ENCODE data around the gene ERC2. TPM values are rescaled to one million over a fixed set of nuclear protein-coding genes. Genes with fewer than 3 reads are reported as not detected.

Gene ERC2
- total and polyA plus RNA-seq, 2 of the 8 experiments (the other 6 are each of a cell fraction or from before 2014, with no cell fraction given) = 16.4 to 22.8 TPM

DNA sequence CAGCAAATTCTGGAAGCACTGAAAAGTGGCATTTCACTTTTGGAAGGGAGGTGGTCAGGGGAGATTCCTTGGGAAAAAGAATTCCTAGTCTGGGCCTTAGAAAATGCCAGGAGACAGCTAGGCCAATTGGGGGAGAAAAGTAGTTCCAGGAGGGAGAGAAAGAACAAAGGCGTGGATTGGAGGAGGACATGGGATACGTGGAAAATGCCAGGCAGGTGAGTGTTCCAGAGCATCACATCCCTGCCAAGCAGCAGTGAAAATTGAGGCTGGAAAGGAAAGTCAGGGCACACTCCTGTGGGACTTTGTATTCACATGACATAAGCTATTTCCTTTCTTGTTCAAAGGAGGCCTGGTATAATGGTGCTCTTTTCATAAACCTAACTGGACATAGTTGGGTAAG is 846.6 kb downstream of the ERC2 start:
- Histone ChIP-seq H2AK5ac (ENCODE audit: low read depth, low read length) (no peak overlapping the region), H3K9ac (replicated peaks in 1 of 4; ENCODE audit: extremely low read depth in 1 of 4, low read depth in 3 of 4, low read length in 3 of 4) (no peak overlapping the region), H3K56ac (replicated peaks; ENCODE audit: insufficient read length, low read depth, low read length) (no peak overlapping the region), H3K27me3 (replicated peaks in 1 of 4; ENCODE audit: control insufficient read depth in 3 of 4, extremely low read depth in 1 of 4, insufficient read depth in 3 of 4, low read length in 3 of 4) (no peaks in the 10 kb centered on the region), H2AFZ (ENCODE audit: low read length) (no peak overlapping the region), H2BK5ac (ENCODE audit: low read depth, low read length) (no peak overlapping the region), H3K79me2 (ENCODE audit: control insufficient read depth in 1 of 2, insufficient read depth in 2 of 2, low read length in 2 of 2) (no peaks in the 10 kb centered on the region), H3K79me1 (ENCODE audit: low read depth, low read length) (no peaks in the 10 kb centered on the region), H2BK20ac (ENCODE audit: low read length) (no peak overlapping the region), H4K8ac (ENCODE audit: extremely low read depth, insufficient read depth, low read length) (no peak overlapping the region), H3K18ac (ENCODE audit: extremely low read depth, low read length) (no peak overlapping the region), H3K4me3 (ENCODE audit: extremely low read depth in 1 of 4, insufficient read depth in 2 of 4, low read depth in 3 of 4, low read length in 4 of 4) (no peak overlapping the region), H2BK15ac (ENCODE audit: low read length) (0 out of 2 replicates have a peak overlapping the region, but pooled peaks have one; percentile 25), H3K4me2 (ENCODE audit: insufficient read depth in 1 of 2, low read depth in 2 of 2, low read length in 2 of 2) (no peak overlapping the region), H3K23me2 (ENCODE audit: low read depth, low read length) (no peaks in the 10 kb centered on the region), H3K14ac (ENCODE audit: insufficient read length) (no peak overlapping the region), H3K9me3 (ENCODE audit: insufficient read depth in 2 of 2, low read depth in 1 of 2, low read length in 1 of 2) (no peaks in the 10 kb centered on the region), H3K27ac (ENCODE audit: low read depth, low read length) (no peak overlapping the region), H2BK120ac (replicated peaks; ENCODE audit: low read depth, low read length) (no peak overlapping the region), H4K5ac (ENCODE audit: insufficient read length, low read depth, low read length) (no peak overlapping the region), H4K91ac (replicated peaks; ENCODE audit: insufficient read length, low read length) (no peak overlapping the region), H4K20me1 (replicated peaks in 1 of 2; ENCODE audit: control insufficient read depth in 1 of 2, insufficient read depth in 2 of 2, low read length in 2 of 2) (no peaks in the 10 kb centered on the region), H3K36me3 (ENCODE audit: control insufficient read depth in 2 of 4, insufficient read depth in 4 of 4, low read length in 3 of 4) (no peaks in the 10 kb centered on the region), H3K23ac (ENCODE audit: insufficient read length) (no peak overlapping the region), H3K4ac (replicated peaks; ENCODE audit: insufficient read length, low read depth, low read length) (no peak overlapping the region), H2BK12ac (ENCODE audit: low read depth, low read length) (0 out of 2 replicates have a peak overlapping the region, but pooled peaks have one; percentile 30), H3K4me1 (replicated peaks in 1 of 4; ENCODE audit: control insufficient read depth in 3 of 4, insufficient read depth in 4 of 4, low read length in 3 of 4) (peaks cover 0 to 12% (median 5%) of the 10 kb centered on the region in 4 experiments; a peak in 3 of 7 replicates)
- ChIA-PET POLR2A (ENCODE audit: partially characterized antibody) (no interaction called here), CTCF (ENCODE audit: partially characterized antibody) (interaction anchor here (1.3 to 11.5 kb wide), 2 partner anchors 8 to 10 kb away, joined by 5 to 66 read pairs; no protein-coding TSS in a partner anchor)
- 88% methylated on average over 2 of the region's 2 CpGs; no CpG with 5 or more reads in 1 of the 2 experiments for WGBS, 2 experiments (ENCODE audit: extremely low coverage in 1 of 2, insufficient coverage in 1 of 2, insufficient read length in 1 of 2, insufficient replicate concordance in 2 of 2, low coverage in 1 of 2, low lambda C conversion rate in 2 of 2, missing lambda C conversion rate in 1 of 2)
- no peak for TF ChIP-seq EZH2 (IDR thresholded peaks at IDR 0.05; ENCODE audit: low read depth, low read length, severe bottlenecking)
- no peak for TF ChIP-seq PHF8 (conservative IDR thresholded peaks at IDR 0.05; ENCODE audit: low read depth, low read length)
- no peak for TF ChIP-seq TBP (IDR thresholded peaks at IDR 0.05; ENCODE audit: low read depth, low read length)
- TF ChIP-seq CEBPB (IDR thresholded peaks at IDR 0.05; ENCODE audit: low read depth, low read length) = no peak
- TF ChIP-seq BRCA1 (IDR thresholded peaks at IDR 0.05; ENCODE audit: low read depth, low read length) = no peak
- TF ChIP-seq TAF7 (optimal IDR thresholded peaks at IDR 0.05; ENCODE audit: borderline replicate concordance, low read depth, low read length) = no peak
- TF ChIP-seq, protein P1, sequence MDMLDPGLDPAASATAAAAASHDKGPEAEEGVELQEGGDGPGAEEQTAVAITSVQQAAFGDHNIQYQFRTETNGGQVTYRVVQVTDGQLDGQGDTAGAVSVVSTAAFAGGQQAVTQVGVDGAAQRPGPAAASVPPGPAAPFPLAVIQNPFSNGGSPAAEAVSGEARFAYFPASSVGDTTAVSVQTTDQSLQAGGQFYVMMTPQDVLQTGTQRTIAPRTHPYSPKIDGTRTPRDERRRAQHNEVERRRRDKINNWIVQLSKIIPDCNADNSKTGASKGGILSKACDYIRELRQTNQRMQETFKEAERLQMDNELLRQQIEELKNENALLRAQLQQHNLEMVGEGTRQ (IDR thresholded peaks at IDR 0.05; ENCODE audit: low read length) = no peak
- FAIRE-seq (no peak), DNase-seq (ENCODE audit: low read depth in 1 of 2, low spot score in 2 of 2) (no peak)

Data from H1 (cell line).